ENCODE data around the gene AMDHD1.

The AMDHD1 gene

GRCh38 chr12:95996034-95996658 is 53.0 kb downstream of the AMDHD1 start, which contains the start of gene HAL:
Gene HAL, minus strand, starts transcription at chr12:95996344. Its CDS starts 434 bp downstream, at chr12:95995910.
- no peak for DNase-seq

GRCh38 chr12:95997276-95997675 is 54.1 kb downstream of the AMDHD1 start:
- DNase-seq, result no peak

GRCh38 chr12:95997911-95998510 is 54.9 kb downstream of the AMDHD1 start:
- DNase-seq, result no peak

- no peak for DNase-seq
Measured at GRCh38 chr12:95998611-95999286, 55.6 kb downstream of the AMDHD1 start.

- DNase-seq, result no peak
Measured at GRCh38 chr12:95999484-95999883, 56.4 kb downstream of the AMDHD1 start.

- DNase-seq, result no peak
Measured at GRCh38 chr12:96000858-96001257, 57.7 kb downstream of the AMDHD1 start.

GRCh38 chr12:96006727-96007126 is 63.6 kb downstream of the AMDHD1 start:
- no peak for DNase-seq

- DNase-seq, result no peak
Measured at GRCh38 chr12:96007729-96008128, 64.6 kb downstream of the AMDHD1 start.

GRCh38 chr12:96014943-96015599 is 71.9 kb downstream of the AMDHD1 start:
- DNase-seq, result no peak

GRCh38 chr12:96015672-96016071 is 72.5 kb downstream of the AMDHD1 start:
- no peak for DNase-seq

All from right forelimb (tissue), 1 donor.